Immature natural killer cell (primary cell): ENCODE data around the gene FAM72A. TPM values are rescaled to one million over a fixed set of nuclear protein-coding genes. Genes with fewer than 3 reads are reported as not detected.

Experiments
- DNase-seq, 3 donors: peaks; one replicate each; pipeline ENCODE4 v3.0.0; 2022; ENCODE audit warnings: mixed read lengths in 1 of 3
- H3K27ac Mint-ChIP-seq, 6 donors: one replicate each; pipeline ENCODE4 v1.8.0; 2020; ENCODE audit warnings: mixed read lengths in 6 of 6, mild to moderate bottlenecking in 5 of 6, inconsistent platforms in 4 of 6, moderate library complexity in 3 of 6
- H3K27me3 Mint-ChIP-seq, 3 donors: one replicate each; pipeline ENCODE4 v1.8.0; 2020 to 2021; ENCODE audit warnings: low read depth in 3 of 3, mild to moderate bottlenecking in 3 of 3, mixed read lengths in 3 of 3, moderate library complexity in 3 of 3, inconsistent platforms in 1 of 3
- H3K36me3 Mint-ChIP-seq, 3 donors: one replicate each; pipeline ENCODE4 v1.8.0; 2020; ENCODE audit warnings: mixed read lengths in 3 of 3, inconsistent platforms in 2 of 3, mild to moderate bottlenecking in 2 of 3
- H3K4me1 Mint-ChIP-seq, 2 donors: one replicate each; pipeline ENCODE4 v1.8.0; 2020; ENCODE audit warnings: inconsistent platforms in 2 of 2, mild to moderate bottlenecking in 2 of 2, mixed read lengths in 2 of 2, moderate library complexity in 1 of 2
- H3K4me3 Mint-ChIP-seq, 5 donors: one replicate each; pipeline ENCODE4 v1.8.0; 2020; ENCODE audit warnings: mild to moderate bottlenecking in 5 of 5, mixed read lengths in 5 of 5, inconsistent platforms in 3 of 5, moderate library complexity in 3 of 5
- H3K9me3 Mint-ChIP-seq, 6 donors: one replicate each; pipeline ENCODE4 v1.8.0; 2020; ENCODE audit warnings: mild to moderate bottlenecking in 6 of 6, mixed read lengths in 6 of 6, inconsistent platforms in 4 of 6, moderate library complexity in 3 of 6
- polyA plus RNA-seq, 3 donors: library from polyadenylated mRNA; unstranded; fragments of 300-500 nt; fragmentation: Illumina TruSeq; gene quantifications; one replicate each; pipeline ENCODE4 v1.2.3, GENCODE V29; 2021

The FAM72A gene
- polyA plus RNA-seq, 3 donors from 2014 or later: 1.8 to 3.2 (median 2.6) TPM

- Mint-ChIP-seq H3K36me3 (no peaks in the 10 kb centered on the region), H3K4me3 (no peak overlapping the region), H3K27ac (no peak overlapping the region), H3K4me1 (no peaks in the 10 kb centered on the region), H3K27me3 (peaks cover 0 to 3% (median 0%) of the 10 kb centered on the region in 3 donors), H3K9me3 (no peaks in the 10 kb centered on the region)
- DNase-seq: no peak
Measured at GRCh38 chr1:206145771-206146290, 56.8 kb downstream of the FAM72A start.

DNA sequence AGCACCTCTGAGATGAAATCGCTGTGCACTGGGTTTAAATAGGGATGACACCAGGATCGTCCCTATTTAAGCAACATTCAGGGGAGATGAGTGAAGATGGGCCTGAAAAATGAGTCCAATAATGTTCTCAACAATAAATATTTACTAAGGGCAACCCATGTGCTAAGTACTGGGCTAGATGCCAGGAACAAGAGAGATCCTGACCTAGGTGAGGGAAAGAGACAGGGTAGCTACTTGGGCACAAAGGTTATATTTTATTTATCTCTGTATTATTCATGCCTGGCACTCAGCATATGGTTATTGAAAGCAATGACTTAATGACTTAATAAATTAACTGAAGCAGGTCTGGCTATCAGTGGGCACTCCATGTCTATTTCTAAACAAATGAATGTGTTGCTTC is 58.0 kb downstream of the FAM72A start:
- H3K27ac Mint-ChIP-seq: no peak overlapping the region
- peaks cover 0 to 3% (median 3%) of the 10 kb centered on the region in 3 donors for H3K27me3 Mint-ChIP-seq

DNA sequence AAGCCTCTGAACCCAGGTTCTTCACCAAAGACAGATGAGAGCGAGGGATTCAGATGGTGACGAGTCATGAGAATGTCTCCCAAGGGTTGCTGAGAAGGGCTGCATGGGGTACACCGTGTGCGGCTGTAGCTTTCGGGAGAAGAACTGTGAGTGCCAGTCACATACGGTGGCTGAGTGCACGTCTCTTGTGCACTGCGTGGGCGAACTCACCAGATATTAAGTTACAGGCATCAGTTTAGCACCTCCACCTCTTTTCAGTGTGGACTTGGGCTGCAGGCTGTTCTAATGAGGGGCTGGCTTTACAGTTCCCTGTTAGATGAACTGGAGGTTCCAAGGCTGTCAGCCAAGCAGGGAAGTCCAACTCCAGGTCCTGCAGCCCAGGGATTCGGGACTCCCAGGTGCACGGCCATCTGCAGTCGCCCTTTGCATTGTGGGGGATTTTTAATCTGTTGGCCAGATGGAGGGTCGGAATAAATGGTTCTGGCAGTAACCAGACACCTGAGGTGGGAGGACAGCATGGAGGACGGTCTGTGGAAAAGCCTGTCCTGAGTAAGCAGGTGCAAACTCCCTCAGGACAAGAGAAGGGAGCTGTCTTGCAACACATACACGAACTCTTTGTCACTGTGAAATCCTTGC is 59.0 kb downstream of the FAM72A start:
- Mint-ChIP-seq H3K4me1 (no peaks in the 10 kb centered on the region), H3K36me3 (no peaks in the 10 kb centered on the region), H3K27ac (no peak overlapping the region), H3K9me3 (no peaks in the 10 kb centered on the region), H3K4me3 (no peak overlapping the region), H3K27me3 (peaks cover 0 to 5% (median 5%) of the 10 kb centered on the region in 3 donors)
- DNase-seq: no peak

More for the DNA sequence above, 58.0 kb downstream of the FAM72A start:
- Mint-ChIP-seq H3K4me1 (no peaks in the 10 kb centered on the region), H3K9me3 (no peaks in the 10 kb centered on the region), H3K4me3 (no peak overlapping the region), H3K36me3 (no peaks in the 10 kb centered on the region)
- DNase-seq: no peak

DNA sequence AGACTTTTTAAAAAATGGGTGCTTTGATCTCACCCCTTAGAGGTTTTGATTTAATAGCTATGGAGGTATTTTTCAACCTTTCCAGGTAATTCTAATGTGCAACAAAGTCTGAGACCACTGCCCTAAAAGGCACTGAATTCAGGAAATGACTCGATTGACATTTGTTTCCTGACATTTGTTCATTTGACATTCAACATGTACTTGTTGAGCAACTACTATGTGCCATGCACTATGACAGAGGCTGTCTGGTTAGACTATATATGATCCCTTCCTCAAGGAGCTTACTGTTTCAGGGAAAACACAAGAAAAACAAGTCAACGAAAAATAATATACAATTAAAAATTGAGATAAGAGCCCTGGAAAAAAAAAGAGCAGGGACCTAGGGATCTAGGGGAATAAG is 59.9 kb downstream of the FAM72A start:
- Mint-ChIP-seq H3K9me3 (no peaks in the 10 kb centered on the region), H3K4me3 (no peak overlapping the region), H3K4me1 (no peaks in the 10 kb centered on the region), H3K27me3 (peaks cover 3 to 12% (median 5%) of the 10 kb centered on the region in 3 donors), H3K36me3 (no peaks in the 10 kb centered on the region), H3K27ac (no peak overlapping the region)
- no peak for DNase-seq

DNA sequence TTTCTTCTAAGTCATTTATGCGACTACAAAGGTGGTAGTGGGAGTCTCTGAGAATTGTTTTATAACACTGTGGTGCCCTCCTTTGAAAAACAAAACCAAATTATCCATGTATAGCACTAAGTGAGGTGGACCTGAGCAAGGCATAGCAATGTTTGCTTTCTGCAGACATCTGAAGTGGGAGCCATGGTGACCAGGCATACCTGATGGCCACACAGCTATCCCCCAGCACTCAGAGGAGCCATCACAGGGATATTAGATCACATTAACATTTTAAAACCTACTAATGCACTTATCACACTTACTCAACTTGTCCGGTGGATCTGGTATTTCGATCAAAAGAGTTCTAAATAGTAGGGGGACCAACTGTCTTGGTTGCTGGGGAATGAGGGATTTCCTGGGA is 60.6 kb downstream of the FAM72A start:
- no peaks in the 10 kb centered on the region for H3K4me1 Mint-ChIP-seq
- peaks cover 4 to 14% (median 5%) of the 10 kb centered on the region in 3 donors for H3K27me3 Mint-ChIP-seq
- no peak overlapping the region for H3K4me3 Mint-ChIP-seq
- no peaks in the 10 kb centered on the region for H3K36me3 Mint-ChIP-seq
- H3K9me3 Mint-ChIP-seq: no peaks in the 10 kb centered on the region
- H3K27ac Mint-ChIP-seq: no peak overlapping the region
- DNase-seq: no peak

DNA sequence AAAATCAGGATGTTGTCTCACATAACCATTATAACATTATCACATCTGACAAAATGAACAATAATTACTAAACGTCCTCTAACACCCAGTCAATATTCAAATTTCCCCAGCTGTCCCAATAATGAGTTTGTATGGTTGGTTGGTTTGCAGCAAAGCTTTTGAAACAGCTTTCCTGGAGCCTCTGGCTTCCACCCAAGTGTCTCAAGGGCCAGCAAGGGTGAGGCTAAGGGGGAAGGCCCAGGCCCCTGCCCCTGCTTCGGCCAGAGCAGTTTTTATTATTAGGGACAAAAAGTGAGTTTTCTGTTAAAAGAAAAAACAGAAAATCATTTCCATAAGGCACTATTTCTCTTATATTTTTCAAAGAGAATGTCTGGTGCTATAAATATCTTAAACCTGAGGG is 66.4 kb downstream of the FAM72A start:
- Mint-ChIP-seq H3K4me1 (no peaks in the 10 kb centered on the region), H3K27ac (no peak overlapping the region), H3K9me3 (no peaks in the 10 kb centered on the region), H3K27me3 (peaks cover 3 to 20% (median 7%) of the 10 kb centered on the region in 3 donors), H3K36me3 (no peaks in the 10 kb centered on the region), H3K4me3 (no peak overlapping the region)
- DNase-seq: no peak

Other genes starting within 250 kb of the FAM72A start
- under 1 TPM in 1 of 3 donors, not detected in 2; 0.07 TPM for gene RAB7B, start 199.4 kb downstream of the FAM72A start, polyA plus RNA-seq
- gene CTSE, start 178.9 kb downstream of the FAM72A start, polyA plus RNA-seq: not detected
- gene RHEX, start 149.7 kb downstream of the FAM72A start, polyA plus RNA-seq: 1 to 10 TPM in 1 of 3 donors, not detected in 2; 1.0 TPM
- gene AVPR1B, start 85.5 kb downstream of the FAM72A start, polyA plus RNA-seq: not detected
- 10 to 100 TPM in 1 of 3 donors, 1 to 10 TPM in 2; 2.7 to 21.3 (median 2.9) TPM for gene SRGAP2, start 702 bp upstream of the FAM72A start, polyA plus RNA-seq